Caco-2 (cell line): Measurements from ENCODE around the gene ZNF678. TPM values are rescaled to one million over a fixed set of nuclear protein-coding genes. Genes with fewer than 3 reads are reported as not detected.

Experiments used
- BruUV-seq: library from RNA; stranded (reverse); fragments of 400-500 nt; replicated peaks from 2 replicates; lab custom pipeline; 2021; lab: Mats Ljungman, UMichigan
- CTCF ChIA-PET: fragments of 300-600 bp; sonication (Branson Sonifier 250); formaldehyde crosslinking; loops from one replicate; lab custom pipeline; 2022; ENCODE audit warnings: antibody characterized with exemption; lab: Charles Lee
- POLR2A ChIA-PET: fragments of 300-600 bp; sonication (Branson Sonifier 250); formaldehyde crosslinking; loops from one replicate; lab custom pipeline; 2022; ENCODE audit warnings: antibody characterized with exemption; lab: Charles Lee
- DNase-seq, 2 experiments: peaks; one replicate each; pipeline versions ENCODE4 v3.0.0 to v3.0.0-alpha.2; 2020 to 2022
- H3K27me3 ChIP-seq: replicated peaks from 2 replicates; pipeline ENCODE4 v1.6.0; 2011; ENCODE audit warnings: low read length; ENCODE audit not compliant: control insufficient read depth, insufficient read depth
- H3K36me3 ChIP-seq: 2 replicates; pipeline ENCODE4 v1.5.1; 2011; ENCODE audit warnings: low read length; ENCODE audit not compliant: control insufficient read depth, insufficient read depth
- H3K4me1 ChIP-seq: fragments of 250-450 bp; sonication (Bioruptor Pico); 2 replicates; pipeline ENCODE4 v1.5.1; 2020; ENCODE audit warnings: mild to moderate bottlenecking
- H3K4me3 ChIP-seq: 2 replicates; pipeline ENCODE4 v1.5.1; 2011; ENCODE audit warnings: low read depth, mild to moderate bottlenecking, control low read depth, low read length
- H3K9me3 ChIP-seq: fragments of 250-450 bp; sonication (Bioruptor Pico); 2 replicates; pipeline ENCODE4 v1.5.1; 2020; ENCODE audit warnings: mild to moderate bottlenecking, moderate library complexity
- H3K27ac Mint-ChIP-seq: one replicate; pipeline ENCODE4 v1.8.0; 2022; ENCODE audit warnings: mixed read lengths; ENCODE audit not compliant: unreplicated experiment
- H3K27me3 Mint-ChIP-seq: one replicate; pipeline ENCODE4 v1.8.0; 2022; ENCODE audit warnings: mixed read lengths; ENCODE audit not compliant: insufficient read depth, unreplicated experiment
- H3K36me3 Mint-ChIP-seq: one replicate; pipeline ENCODE4 v1.8.0; 2022; ENCODE audit warnings: mild to moderate bottlenecking, mixed read lengths; ENCODE audit not compliant: insufficient read depth, unreplicated experiment
- H3K4me1 Mint-ChIP-seq: one replicate; pipeline ENCODE4 v1.8.0; 2022; ENCODE audit warnings: low read depth, mixed read lengths; ENCODE audit not compliant: unreplicated experiment
- H3K4me3 Mint-ChIP-seq: one replicate; pipeline ENCODE4 v1.8.0; 2022; ENCODE audit warnings: mild to moderate bottlenecking, moderate library complexity, mixed read lengths; ENCODE audit not compliant: unreplicated experiment
- H3K9me3 Mint-ChIP-seq: one replicate; pipeline ENCODE4 v1.8.0; 2022; ENCODE audit warnings: mixed read lengths; ENCODE audit not compliant: unreplicated experiment
- intact Hi-C: fragments of 100-400 bp; cut with micrococcal nuclease; formaldehyde crosslinking; loops from one replicate; pipeline ENCODE4 v1.10.0; 2022; ENCODE audit not compliant: unreplicated experiment
- total RNA-seq: library from RNA; stranded (reverse); gene quantifications from 2 replicates; pipeline ENCODE4 v1.2.3, GENCODE V29; 2022
- TF ChIP-seq, protein P1 (sequence below), 2 experiments: fragments of 200-600 bp in 1 of 2; IDR thresholded peaks; 1 replicate in 1 of 2; 2 replicates in 1 of 2; pipeline versions ENCODE4 v1.5.1 to v1.8.0; 2011 to 2022; ENCODE audit warnings: antibody characterized with exemption in 1 of 2, control low read depth in 1 of 2, inconsistent platforms in 1 of 2, low read depth in 1 of 2, low read length in 1 of 2, mild to moderate bottlenecking in 1 of 2, moderate library complexity in 1 of 2; ENCODE audit not compliant: insufficient read depth in 1 of 2, severe bottlenecking in 1 of 2, unreplicated experiment in 1 of 2

The ZNF678 gene
- total RNA-seq, 1 experiment from 2014 or later: 10.7 TPM

DNA sequence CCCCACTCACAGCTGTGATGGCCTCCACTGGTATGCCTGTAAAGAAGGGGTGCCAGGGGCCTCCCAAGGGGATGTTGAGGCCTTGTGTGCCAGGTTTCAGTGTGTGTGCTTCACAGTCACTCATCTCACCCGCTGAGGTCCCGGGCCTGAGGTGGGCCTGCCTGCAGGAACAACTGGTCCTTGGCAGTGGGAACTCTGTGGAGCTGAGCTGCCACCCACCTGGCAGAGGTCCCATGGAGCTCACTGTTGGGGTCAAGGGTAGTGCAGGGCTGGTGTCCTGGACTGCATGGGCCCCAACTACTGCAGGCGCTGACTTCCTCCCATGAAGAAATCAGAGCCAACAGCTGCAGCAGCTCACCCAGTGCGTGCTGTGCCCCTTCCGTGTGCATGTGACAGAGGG, 17.3 kb upstream of the ZNF678 start:
- H3K9me3 ChIP-seq: no peaks in the 10 kb centered on the region
- Mint-ChIP-seq H3K27ac (no peak overlapping the region), H3K4me3 (no peak overlapping the region), H3K9me3 (peaks cover 7% of the 10 kb centered on the region), H3K27me3 (no peaks in the 10 kb centered on the region), H3K36me3 (peaks cover 4% of the 10 kb centered on the region), H3K4me1 (no peaks in the 10 kb centered on the region)
- TF ChIP-seq, protein P1, sequence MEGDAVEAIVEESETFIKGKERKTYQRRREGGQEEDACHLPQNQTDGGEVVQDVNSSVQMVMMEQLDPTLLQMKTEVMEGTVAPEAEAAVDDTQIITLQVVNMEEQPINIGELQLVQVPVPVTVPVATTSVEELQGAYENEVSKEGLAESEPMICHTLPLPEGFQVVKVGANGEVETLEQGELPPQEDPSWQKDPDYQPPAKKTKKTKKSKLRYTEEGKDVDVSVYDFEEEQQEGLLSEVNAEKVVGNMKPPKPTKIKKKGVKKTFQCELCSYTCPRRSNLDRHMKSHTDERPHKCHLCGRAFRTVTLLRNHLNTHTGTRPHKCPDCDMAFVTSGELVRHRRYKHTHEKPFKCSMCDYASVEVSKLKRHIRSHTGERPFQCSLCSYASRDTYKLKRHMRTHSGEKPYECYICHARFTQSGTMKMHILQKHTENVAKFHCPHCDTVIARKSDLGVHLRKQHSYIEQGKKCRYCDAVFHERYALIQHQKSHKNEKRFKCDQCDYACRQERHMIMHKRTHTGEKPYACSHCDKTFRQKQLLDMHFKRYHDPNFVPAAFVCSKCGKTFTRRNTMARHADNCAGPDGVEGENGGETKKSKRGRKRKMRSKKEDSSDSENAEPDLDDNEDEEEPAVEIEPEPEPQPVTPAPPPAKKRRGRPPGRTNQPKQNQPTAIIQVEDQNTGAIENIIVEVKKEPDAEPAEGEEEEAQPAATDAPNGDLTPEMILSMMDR (IDR thresholded peaks at IDR 0.05; ENCODE audit: insufficient read depth in 1 of 2, low read depth in 1 of 2, low read length in 1 of 2, severe bottlenecking in 1 of 2, unreplicated experiment in 1 of 2): no peak
- H3K4me3 ChIP-seq: no peak overlapping the region
- intact Hi-C loops: no loop called here
- CTCF ChIA-PET: no interaction called here
- no peak for DNase-seq
- POLR2A ChIA-PET: no interaction called here
- H3K27me3 ChIP-seq: no peaks in the 10 kb centered on the region
- no peaks in the 10 kb centered on the region for H3K4me1 ChIP-seq
- H3K36me3 ChIP-seq: no peaks in the 10 kb centered on the region
- BruUV-seq: no TSS peak

- H3K27ac Mint-ChIP-seq: no peak overlapping the region
These were observed 16.6 kb upstream of the ZNF678 start for GRCh38 chr1:227546598-227547309.

DNA sequence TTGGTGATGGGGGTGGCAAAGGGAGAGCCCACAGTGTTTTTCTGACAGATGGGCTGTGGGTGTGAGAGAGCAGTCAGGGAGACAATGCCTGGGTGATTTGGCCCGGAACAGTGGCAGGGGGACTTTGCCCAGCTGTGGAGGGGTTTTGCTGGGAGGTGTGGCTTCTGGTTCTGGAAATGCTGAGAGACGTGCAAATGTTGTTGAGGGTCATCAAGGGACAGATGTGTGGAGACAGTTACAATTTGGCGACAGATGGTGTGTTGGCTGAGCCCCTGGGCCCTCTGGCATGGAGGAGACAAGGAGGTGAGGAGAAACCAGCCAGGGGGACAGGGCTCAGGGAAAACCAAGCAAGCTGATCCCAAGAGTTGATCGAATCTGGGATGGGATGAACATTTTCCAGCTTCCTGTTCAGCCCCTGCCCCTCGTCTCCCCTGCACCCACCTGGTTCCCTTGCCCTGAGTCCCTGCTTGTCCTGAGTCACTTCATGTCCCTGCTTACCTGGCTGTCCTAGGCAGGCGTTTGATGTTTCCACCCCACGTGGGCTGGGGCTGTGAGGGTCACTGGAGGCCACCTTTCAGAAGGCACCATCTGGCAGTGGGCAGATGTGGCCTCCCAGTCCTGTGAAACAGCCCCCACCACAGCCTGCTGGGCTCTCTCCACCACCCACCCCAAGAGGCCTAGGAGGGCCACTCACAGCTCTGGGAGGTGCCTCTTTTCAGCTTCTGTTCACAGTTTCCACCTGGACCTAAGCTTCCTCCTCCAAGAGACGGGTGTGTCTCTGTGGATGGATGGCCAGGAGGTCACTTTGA, 15.8 kb upstream of the ZNF678 start:
- intact Hi-C loops: no loop called here
- Mint-ChIP-seq H3K4me1 (no peaks in the 10 kb centered on the region), H3K27ac (no peak overlapping the region), H3K27me3 (no peaks in the 10 kb centered on the region), H3K36me3 (peaks cover 6% of the 10 kb centered on the region), H3K4me3 (no peak overlapping the region), H3K9me3 (peaks cover 21% of the 10 kb centered on the region)
- H3K36me3 ChIP-seq: no peaks in the 10 kb centered on the region
- no TSS peak for BruUV-seq
- DNase-seq: no peak
- H3K9me3 ChIP-seq: 0 out of 2 replicates have a peak, but pooled peaks cover 6% of the 10 kb centered on the region
- TF ChIP-seq, protein P1 (IDR thresholded peaks at IDR 0.05; ENCODE audit: insufficient read depth in 1 of 2, low read depth in 1 of 2, low read length in 1 of 2, severe bottlenecking in 1 of 2, unreplicated experiment in 1 of 2): no peak
- ChIA-PET CTCF (no interaction called here), POLR2A (no interaction called here)
- H3K4me3 ChIP-seq: no peak overlapping the region
- H3K27me3 ChIP-seq: no peaks in the 10 kb centered on the region
- H3K4me1 ChIP-seq: no peaks in the 10 kb centered on the region

More at GRCh38 chr1:227546598-227547309, 16.6 kb upstream of the ZNF678 start:
- POLR2A ChIA-PET: no interaction called here
- H3K36me3 Mint-ChIP-seq: peaks cover 6% of the 10 kb centered on the region
- no peaks in the 10 kb centered on the region for H3K27me3 Mint-ChIP-seq
- H3K36me3 ChIP-seq: no peaks in the 10 kb centered on the region
- CTCF ChIA-PET: no interaction called here
- intact Hi-C loops: no loop called here
- H3K4me3 ChIP-seq: no peak overlapping the region
- no TSS peak for BruUV-seq
- H3K4me1 ChIP-seq: no peaks in the 10 kb centered on the region
- 0 out of 2 replicates have a peak, but pooled peaks cover 1% of the 10 kb centered on the region for H3K9me3 ChIP-seq
- TF ChIP-seq, protein P1 (IDR thresholded peaks at IDR 0.05; ENCODE audit: insufficient read depth in 1 of 2, low read depth in 1 of 2, low read length in 1 of 2, severe bottlenecking in 1 of 2, unreplicated experiment in 1 of 2): no peak
- no peaks in the 10 kb centered on the region for H3K4me1 Mint-ChIP-seq
- H3K9me3 Mint-ChIP-seq: peaks cover 14% of the 10 kb centered on the region
- H3K27me3 ChIP-seq: no peaks in the 10 kb centered on the region
- H3K4me3 Mint-ChIP-seq: no peak overlapping the region
- no peak for DNase-seq
